ENCODE measurements around the gene HGD.

The HGD gene

DNA sequence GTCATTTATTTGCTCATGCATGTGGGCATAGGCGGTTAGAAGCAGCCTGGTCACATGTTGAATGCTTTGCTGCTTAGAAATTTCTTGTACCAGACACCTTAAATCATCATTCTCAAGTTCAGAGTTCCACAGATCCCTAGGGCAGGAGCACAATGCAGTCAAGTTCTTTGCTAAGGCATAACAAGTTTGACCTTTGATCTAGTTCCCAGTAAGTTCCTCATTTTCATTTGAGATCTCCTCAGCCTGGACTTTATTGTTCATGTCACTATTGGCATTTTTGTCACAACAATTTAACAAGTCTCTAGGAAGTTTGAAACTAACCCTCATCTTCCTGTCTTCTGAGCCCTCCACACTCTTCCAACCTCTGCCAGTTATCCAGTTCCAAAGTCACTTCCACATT lies 22.8 kb downstream of the HGD start:
- DNase-seq, result no peak
- Mint-ChIP-seq H3K27ac (no peak overlapping the region), H3K4me3 (no peak overlapping the region), H3K27me3 (ENCODE audit: low read depth, poor library complexity) (peaks cover 5% of the 10 kb centered on the region), H3K9me3 (peaks cover 5% of the 10 kb centered on the region), H3K36me3 (ENCODE audit: low read depth) (no peaks in the 10 kb centered on the region), H3K4me1 (no peaks in the 10 kb centered on the region)
- no peak for TF ChIP-seq CTCF (IDR thresholded peaks at IDR 0.05)

DNA sequence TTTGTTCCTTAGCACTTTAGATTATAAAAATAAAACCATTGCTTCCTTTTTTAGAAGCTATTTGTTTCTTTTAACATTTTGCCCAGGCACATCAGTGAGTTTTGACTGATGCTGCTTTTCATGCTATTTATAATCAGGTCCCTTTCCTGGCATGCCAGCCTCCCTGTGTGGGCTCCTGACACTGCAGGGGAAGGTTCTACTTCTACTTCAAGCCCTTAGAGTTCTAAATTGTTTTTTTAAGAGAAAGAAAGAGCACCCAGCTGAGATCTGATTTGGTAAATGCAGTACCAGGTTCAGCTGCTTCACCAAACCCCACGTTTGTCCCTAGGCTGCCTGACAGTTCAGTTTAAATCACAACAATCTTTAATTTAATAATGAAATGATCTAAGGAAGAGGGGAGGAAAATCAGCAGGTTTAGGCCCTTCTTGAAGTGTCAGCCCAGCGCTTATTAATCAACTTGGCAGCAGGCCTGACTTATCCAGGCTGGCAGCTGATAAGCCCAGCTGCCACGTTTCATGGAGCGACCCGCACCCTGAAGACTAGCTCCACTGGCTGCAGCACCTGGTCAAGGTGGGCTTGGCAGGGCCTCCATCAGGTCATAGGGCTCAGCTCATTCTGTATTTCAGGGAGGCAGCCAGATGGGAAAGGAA lies 29.0 kb downstream of the HGD start:
- DNase-seq, result no peak
- Mint-ChIP-seq H3K36me3 (ENCODE audit: low read depth) (no peaks in the 10 kb centered on the region), H3K4me1 (no peaks in the 10 kb centered on the region), H3K9me3 (no peaks in the 10 kb centered on the region), H3K27ac (no peak overlapping the region), H3K4me3 (no peak overlapping the region), H3K27me3 (ENCODE audit: low read depth, poor library complexity) (peaks cover 7% of the 10 kb centered on the region)
- no peak for TF ChIP-seq CTCF (IDR thresholded peaks at IDR 0.05)

DNA sequence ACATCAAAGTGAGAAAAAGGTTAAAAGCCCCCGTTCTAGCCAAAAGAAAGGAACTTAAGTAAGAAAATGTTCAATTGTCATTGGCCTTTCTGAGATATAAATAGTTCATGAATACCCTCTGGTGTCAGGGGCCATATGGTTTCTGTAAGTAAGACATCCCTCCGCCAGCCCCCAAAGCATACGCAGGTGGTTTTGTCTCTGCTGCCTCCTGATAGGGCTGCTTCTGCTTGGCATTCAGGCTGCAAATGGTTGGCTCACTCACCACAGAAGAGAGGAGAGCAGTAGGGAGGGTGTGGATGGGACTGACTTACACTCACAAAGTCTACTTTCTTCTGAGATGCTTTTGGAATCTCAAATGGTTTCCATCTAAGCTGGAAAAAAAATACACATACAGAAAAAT lies 29.8 kb downstream of the HGD start:
- Mint-ChIP-seq H3K27me3 (ENCODE audit: low read depth, poor library complexity) (peaks cover 10% of the 10 kb centered on the region), H3K4me3 (no peak overlapping the region), H3K4me1 (no peaks in the 10 kb centered on the region), H3K9me3 (no peaks in the 10 kb centered on the region), H3K27ac (no peak overlapping the region), H3K36me3 (ENCODE audit: low read depth) (no peaks in the 10 kb centered on the region)
- no peak for TF ChIP-seq CTCF (IDR thresholded peaks at IDR 0.05)
- DNase-seq, result no peak

GRCh38 chr3:120650311-120650710 lies 31.7 kb downstream of the HGD start:
- no peaks in the 10 kb centered on the region for H3K9me3 Mint-ChIP-seq
- H3K27ac Mint-ChIP-seq, result no peak overlapping the region
- H3K27me3 Mint-ChIP-seq (ENCODE audit: low read depth, poor library complexity), result peaks cover 10% of the 10 kb centered on the region
- H3K4me3 Mint-ChIP-seq, result no peak overlapping the region
- H3K4me1 Mint-ChIP-seq, result no peaks in the 10 kb centered on the region
- no peak for DNase-seq
- no peak for TF ChIP-seq CTCF (IDR thresholded peaks at IDR 0.05)
- no peaks in the 10 kb centered on the region for H3K36me3 Mint-ChIP-seq (ENCODE audit: low read depth)

DNA sequence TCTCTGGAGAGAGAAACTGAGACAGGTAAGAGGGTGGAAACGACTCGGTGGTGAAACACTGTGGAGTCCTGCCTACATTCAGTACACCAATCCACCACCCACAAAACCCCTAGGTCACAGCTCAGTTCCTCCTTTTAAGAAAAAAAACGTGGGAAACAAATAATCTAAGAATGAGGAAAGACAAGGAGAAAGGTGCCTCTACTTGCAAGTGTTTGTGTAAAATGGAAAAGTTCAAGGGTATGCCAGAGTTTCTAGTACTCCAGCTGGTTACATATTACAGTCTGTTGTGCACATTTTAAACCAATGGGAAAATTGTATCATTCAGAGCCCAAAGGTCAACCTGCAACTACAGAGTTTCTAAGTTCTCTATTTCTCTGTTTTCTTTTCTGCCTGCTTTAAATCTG lies 32.2 kb downstream of the HGD start:
- Mint-ChIP-seq H3K9me3 (no peaks in the 10 kb centered on the region), H3K4me3 (no peak overlapping the region), H3K27ac (no peak overlapping the region), H3K27me3 (ENCODE audit: low read depth, poor library complexity) (peaks cover 10% of the 10 kb centered on the region), H3K36me3 (ENCODE audit: low read depth) (no peaks in the 10 kb centered on the region), H3K4me1 (peaks cover 2% of the 10 kb centered on the region)
- TF ChIP-seq CTCF (IDR thresholded peaks at IDR 0.05), result no peak
- no peak for DNase-seq

GRCh38 chr3:120648290-120648689 lies 33.7 kb downstream of the HGD start:
- TF ChIP-seq CTCF (IDR thresholded peaks at IDR 0.05), result no peak
- no peaks in the 10 kb centered on the region for H3K9me3 Mint-ChIP-seq
- H3K4me3 Mint-ChIP-seq, result no peak overlapping the region
- H3K27ac Mint-ChIP-seq, result no peak overlapping the region
- no peaks in the 10 kb centered on the region for H3K36me3 Mint-ChIP-seq (ENCODE audit: low read depth)
- peaks cover 8% of the 10 kb centered on the region for H3K4me1 Mint-ChIP-seq
- H3K27me3 Mint-ChIP-seq (ENCODE audit: low read depth, poor library complexity), result peaks cover 15% of the 10 kb centered on the region
- no peak for DNase-seq

Data from nephron progenitor cell (in vitro differentiated cells).